HG02840 (cell line): ENCODE measurements around the gene RASSF3.
A peak's percentile ranks its signal among the peaks of the same experiment; 100 is the strongest.

Experiments used
- ATAC-seq: cut with Tn5 transposase; IDR thresholded peaks from one replicate; pipeline ENCODE4 v1.9.1; 2021; ENCODE audit warnings: mild to moderate bottlenecking, moderate library complexity, moderate number of reproducible peaks; ENCODE audit not compliant: unreplicated experiment, low FRiP score

RASSF3 gene

DNA sequence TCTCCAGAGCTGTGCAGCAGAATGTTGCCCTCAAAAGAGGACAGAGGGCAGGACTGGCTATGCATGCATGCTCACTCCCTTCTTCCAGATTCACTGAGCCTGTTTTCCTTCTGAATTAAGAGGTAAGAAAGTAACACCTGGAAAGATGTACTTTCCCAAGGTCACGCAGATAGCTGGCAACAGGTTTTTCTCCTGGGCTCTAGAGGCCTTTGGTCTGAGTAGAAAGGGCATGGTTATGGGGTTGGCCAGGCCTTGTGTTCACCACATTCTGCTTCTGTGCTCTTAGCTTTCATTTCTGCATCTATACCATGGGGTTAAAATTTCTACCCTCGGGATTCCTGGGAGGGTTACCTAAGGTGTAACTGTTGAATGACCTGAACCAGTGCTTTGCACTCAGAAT, 57.5 kb downstream of the RASSF3 start:
- no peak for ATAC-seq

DNA sequence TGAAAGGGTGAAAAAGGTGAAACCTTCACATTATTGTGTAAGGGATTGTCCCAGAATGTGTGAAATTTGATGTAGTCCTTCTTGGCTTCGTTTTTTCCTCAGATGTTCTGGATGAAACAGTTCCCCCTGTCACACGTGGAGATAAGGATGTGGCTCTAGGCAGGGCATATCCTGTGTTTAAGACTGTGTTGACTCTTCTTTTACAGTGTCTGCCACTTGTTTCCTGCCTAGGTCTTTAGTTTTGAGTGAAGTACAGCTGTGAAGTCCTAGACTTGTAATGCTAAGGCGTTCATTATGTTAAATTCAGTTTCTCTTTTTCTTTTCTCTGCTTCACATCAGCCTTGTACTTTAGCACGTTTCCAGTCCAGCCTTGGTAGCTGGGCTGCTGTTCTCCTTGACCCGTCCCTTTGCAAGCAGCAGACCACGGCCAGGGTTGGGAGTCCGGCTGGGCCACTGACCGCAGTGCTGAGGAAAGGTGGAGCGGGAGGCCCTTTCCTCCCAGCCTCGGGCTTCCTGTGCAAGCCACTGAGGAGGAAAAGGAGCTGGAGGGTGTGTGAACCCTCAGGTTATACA, 59.1 kb downstream of the RASSF3 start:
- peak; percentile 64 for ATAC-seq

GRCh38 chr12:64670019-64670418, 59.7 kb downstream of the RASSF3 start:
- ATAC-seq, result no peak

GRCh38 chr12:64670919-64671639, 60.8 kb downstream of the RASSF3 start:
- ATAC-seq, result no peak

DNA sequence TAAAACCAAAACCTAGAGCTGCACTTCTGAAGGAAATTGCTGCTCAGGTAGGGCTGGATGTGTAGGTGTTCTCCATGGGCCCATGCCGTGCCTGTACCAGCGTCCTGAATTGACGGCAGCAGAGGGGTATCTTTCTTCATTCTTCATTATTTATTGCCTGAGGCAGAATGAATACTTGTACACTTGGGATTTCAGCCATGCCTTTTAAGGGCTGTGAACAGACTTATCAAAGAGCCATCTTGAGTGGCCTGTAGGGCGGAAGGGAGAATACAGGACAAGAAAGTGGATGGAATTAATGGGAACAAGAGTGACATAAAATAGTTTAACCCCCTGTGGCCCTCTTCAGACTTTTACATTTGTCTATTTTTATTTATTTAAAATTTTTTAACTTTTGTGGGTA, 61.4 kb downstream of the RASSF3 start:
- ATAC-seq, result no peak

DNA sequence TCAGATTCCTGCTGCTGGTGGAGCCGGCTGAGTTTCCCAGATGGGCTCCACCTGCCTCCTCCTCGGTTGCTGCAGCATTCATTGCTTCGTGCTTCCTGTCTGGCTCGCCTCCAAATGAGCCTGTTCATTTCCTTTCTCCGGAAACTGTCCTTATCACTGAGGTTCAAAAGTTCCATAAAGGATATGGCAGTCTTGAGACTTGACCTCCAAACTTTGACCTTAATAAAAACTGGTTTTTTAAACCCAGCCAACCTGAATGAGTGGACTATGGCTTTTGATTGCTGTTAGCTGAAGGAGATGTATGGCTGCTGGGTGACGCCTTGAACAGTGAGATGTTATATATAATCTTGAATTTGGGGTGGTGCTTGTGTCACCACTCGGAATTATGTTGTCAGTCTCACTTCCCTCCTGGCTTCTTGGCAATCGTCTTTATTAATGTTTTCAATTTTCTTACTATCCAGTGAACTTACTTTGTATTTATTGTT, 62.7 kb downstream of the RASSF3 start:
- ATAC-seq, result no peak

GRCh38 chr12:64673490-64674169, 63.3 kb downstream of the RASSF3 start:
- ATAC-seq, result no peak

DNA sequence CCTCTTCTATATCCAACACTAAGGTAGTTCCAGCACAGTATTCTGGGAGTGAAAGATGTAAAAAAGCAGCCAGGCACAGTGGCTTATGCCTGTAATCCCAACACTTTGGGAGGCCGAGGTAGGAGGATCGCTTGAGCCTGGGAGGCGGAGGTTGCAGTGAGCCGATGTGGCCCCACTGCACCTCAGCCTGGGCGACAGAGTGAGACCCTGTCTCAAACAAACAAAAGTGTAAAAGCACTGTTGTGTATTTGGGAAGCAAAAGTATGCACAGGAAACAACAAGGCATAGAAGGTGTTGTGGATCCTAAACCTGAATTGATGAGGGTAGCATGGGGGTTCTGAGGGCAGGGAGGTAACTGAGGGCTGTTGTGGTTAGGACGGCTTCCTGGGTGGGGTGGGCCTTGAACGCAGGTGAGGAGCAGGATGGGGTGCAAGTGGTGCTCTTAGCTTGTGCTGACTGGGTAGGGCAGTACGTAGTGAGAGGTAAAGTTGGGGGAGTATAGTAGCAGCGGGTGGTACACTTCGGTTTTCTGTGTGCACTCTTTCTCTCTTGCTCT, 64.2 kb downstream of the RASSF3 start:
- ATAC-seq, result no peak

GRCh38 chr12:64675795-64676194, 65.5 kb downstream of the RASSF3 start:
- no peak for ATAC-seq

- no peak for ATAC-seq
These were observed 68.0 kb downstream of the RASSF3 start for GRCh38 chr12:64678248-64678647.

DNA sequence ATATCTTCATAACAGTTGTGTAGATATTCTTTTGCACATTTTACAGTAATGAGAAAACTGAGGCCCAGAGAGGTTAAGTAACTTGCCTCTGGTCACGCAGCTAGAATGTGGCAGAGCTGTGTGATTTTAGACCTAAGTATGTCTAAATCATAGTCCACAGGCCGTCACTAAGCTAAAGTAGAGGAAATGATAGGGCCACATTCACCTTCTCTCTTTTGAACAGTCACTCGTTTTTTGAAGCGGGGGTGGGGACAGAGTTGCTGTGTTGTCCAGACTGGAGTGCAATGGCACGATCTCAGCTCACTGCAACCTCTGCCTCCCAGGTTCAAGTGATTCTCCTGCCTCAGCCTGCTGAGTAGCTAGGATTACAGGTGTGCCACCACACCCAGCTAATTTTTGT, 68.5 kb downstream of the RASSF3 start:
- no peak for ATAC-seq

GRCh38 chr12:64679487-64680001, 69.2 kb downstream of the RASSF3 start:
- no peak for ATAC-seq

- no peak for ATAC-seq
These were observed 69.9 kb downstream of the RASSF3 start for GRCh38 chr12:64680235-64680634.

DNA sequence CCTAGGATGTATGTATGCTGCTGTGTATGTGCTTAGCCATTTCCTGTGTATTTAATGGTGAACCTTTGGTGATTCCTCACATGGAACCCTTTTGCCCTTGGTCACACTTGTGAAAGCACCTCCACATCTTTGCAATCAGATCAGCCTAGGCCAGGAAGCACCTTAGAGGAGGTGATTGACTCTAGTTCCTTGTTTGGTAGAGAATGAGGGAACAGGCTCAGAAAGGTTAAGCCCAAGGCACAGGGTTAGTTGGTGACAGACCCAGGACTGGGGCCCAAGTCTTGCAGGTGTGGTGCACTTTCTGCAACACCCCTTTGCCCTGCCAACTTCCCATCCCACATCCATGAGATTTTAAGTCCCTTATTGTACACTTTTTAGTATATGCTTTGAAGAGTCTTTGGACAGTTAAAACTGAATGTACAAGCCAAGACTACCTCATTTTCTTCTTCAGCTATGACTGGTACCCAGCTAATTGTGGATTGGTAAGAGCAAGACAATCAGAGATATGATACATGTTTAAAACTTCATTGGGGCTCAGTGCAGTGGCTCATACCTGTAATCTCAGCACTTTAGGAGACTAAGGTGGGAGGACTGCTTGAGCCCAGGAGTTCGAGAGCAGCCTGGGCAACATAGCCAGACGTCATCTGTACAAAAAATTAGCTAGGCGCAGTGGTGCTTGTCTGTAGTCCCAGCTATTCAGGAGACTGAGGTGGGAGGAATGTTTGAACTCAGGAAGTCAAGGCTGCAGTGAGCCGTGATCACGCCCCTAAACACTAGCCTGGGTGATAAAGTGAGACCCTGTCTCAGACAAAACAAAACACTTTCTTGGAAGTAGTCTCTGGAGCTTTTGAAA, 71.1 kb downstream of the RASSF3 start:
- no peak for ATAC-seq

- no peak for ATAC-seq
These were observed 72.4 kb downstream of the RASSF3 start for GRCh38 chr12:64682572-64683277.

DNA sequence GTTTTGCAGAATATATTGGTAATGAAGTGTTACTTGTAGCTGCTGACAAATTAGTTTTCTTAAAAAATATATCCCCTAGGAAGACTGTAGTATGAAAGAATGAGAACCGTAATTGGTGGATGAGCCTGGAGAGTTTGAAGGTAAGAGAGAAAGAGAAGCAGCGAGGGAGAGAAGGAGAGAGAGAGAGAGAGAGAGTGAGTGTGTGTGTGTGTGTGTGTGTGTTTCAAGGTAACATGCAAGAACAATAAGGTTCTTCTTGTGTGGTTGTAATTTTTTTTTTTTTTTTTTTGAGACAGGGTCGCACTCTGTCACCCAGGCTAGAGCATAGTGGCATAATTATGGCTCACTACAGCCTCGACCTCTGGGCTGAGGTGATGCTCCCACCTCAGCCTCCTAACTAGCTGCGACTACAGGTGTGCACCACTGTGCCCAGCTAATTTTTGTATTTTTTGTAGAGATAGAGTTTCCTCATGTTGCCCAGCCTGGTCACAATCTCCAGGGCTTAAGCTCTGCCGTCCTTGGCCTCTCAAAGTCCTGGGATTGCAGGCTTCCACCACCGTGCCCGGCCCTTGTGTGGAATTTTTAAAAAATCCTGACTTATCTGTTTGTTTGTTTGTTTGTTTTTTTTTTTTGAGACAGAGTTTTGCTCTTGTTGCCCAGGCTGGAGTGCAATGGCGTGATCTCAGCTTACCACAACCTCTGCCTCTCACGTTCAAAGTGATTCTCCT, 73.7 kb downstream of the RASSF3 start:
- no peak for ATAC-seq

DNA sequence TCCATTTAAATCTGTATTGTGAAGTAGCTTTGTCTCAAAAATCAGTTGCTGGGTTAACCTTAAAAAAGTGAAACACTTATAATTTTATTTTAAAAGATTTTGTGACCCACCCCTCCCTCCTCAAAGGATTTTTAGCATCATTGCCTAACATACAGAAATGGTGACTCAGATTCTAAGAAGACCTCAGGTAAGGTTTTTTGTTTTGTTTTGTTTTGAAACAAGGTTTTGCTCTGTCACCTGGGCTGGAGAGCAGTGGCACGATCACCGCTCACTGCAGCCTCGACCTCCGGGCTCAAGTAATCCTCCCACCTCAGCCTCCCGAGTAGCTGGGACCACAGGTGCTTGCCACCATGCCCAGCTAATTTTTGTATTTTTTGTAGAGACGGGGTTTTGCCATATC, 74.8 kb downstream of the RASSF3 start:
- no peak for ATAC-seq

DNA sequence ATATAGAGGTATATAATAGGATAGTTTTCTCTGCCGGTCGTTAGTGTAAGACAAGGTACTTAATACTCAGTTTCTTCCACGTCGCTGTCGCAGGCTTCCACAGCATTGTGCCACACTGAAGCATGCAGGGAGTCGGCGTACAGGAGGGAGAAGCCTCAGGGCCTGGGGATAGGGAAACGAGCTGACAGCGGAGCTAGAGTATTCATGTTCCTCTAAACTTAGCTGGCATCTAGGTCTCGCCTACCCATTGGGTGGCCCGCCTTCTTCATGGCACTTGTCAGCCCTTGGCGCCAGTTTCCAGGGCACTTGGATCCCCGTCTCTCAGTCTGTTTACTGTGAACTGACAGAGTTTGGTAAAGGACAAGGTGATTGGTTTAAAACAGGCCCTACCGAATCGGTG, 75.3 kb downstream of the RASSF3 start:
- ATAC-seq, result no peak

- no peak for ATAC-seq
These were observed 77.5 kb downstream of the RASSF3 start for GRCh38 chr12:64687816-64688215.
